Endothelial cell of umbilical vein (primary cell): ENCODE results near the gene MIB2.
"Not testable (repeated sequence)": the region's sequence is repeated elsewhere in the genome, so short reads cannot be mapped to it uniquely, and the experiment has no call there.

Source experiments
- CTCF ChIP-seq, 2 donors: IDR thresholded peaks; 1 replicate in 1 of 2; 2 replicates in 1 of 2; pipeline ENCODE4 v1.5.1; 2011; ENCODE audit warnings: low read length in 2 of 2, mild to moderate bottlenecking in 2 of 2, moderate library complexity in 2 of 2, control low read depth in 1 of 2, inconsistent platforms in 1 of 2, low read depth in 1 of 2; ENCODE audit not compliant: insufficient read depth in 1 of 2; ENCODE audit errors: extremely low read depth in 1 of 2
- EZH2 ChIP-seq: IDR thresholded peaks from 2 replicates; pipeline ENCODE4 v1.6.1; 2012; ENCODE audit warnings: borderline replicate concordance, low read depth, mild to moderate bottlenecking, moderate library complexity, low read length, inconsistent platforms; ENCODE audit not compliant: severe bottlenecking
- MYC ChIP-seq: IDR thresholded peaks from one replicate; pipeline ENCODE4 v1.6.1; 2011; ENCODE audit warnings: mild to moderate bottlenecking, low read depth, low read length
- POLR2A ChIP-seq: IDR thresholded peaks from 2 replicates; pipeline ENCODE4 v1.6.1; 2012; ENCODE audit warnings: low read depth, mild to moderate bottlenecking, control low read depth, low read length

- not testable (repeated sequence) for TF ChIP-seq POLR2A; CTCF (IDR thresholded peaks at IDR 0.05; ENCODE audit: extremely low read depth in 1 of 2, insufficient read depth in 1 of 2, low read depth in 1 of 2, low read length in 2 of 2); EZH2; MYC
Observed at GRCh38 chr1:1640081-1640480, 24.8 kb downstream of the MIB2 start.
